LNCaP clone FGC (cell line): ENCODE data around the gene NID2.

Source experiments
- DNase-seq: peaks from one replicate; pipeline ENCODE4 v3.0.0-alpha.2; 2011; ENCODE audit warnings: low read depth
- H3K4me3 ChIP-seq: 2 replicates; pipeline ENCODE4 v1.5.1; 2011; ENCODE audit warnings: mild to moderate bottlenecking, low read depth, low read length, control low read depth
- TF ChIP-seq, protein P1 (sequence below): IDR thresholded peaks from 2 replicates; pipeline ENCODE4 v1.5.1; 2012; ENCODE audit warnings: mild to moderate bottlenecking; ENCODE audit not compliant: control insufficient read depth, insufficient read depth; ENCODE audit errors: extremely low read depth

NID2 gene

DNA sequence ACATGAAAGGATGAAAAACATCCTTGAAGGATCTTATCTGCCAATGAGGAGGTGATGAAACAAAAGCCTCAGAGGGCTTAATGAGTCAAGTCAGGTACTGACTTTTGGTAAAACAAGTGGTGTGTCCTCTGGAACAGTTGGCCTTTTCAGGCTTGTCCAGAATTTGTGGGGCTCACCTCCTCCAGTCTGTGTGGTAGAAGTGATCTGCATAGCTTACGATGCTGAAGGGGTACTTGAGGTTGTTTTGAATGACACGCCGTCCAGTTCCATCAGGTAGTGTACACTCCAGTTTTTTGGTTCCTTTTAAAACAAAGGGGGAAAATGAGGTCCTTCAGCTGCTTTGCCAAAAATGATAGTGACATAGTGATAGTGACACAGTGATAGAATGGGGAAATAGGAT lies 62.5 kb downstream of the NID2 start:
- DNase-seq = no peak
- TF ChIP-seq, protein P1, sequence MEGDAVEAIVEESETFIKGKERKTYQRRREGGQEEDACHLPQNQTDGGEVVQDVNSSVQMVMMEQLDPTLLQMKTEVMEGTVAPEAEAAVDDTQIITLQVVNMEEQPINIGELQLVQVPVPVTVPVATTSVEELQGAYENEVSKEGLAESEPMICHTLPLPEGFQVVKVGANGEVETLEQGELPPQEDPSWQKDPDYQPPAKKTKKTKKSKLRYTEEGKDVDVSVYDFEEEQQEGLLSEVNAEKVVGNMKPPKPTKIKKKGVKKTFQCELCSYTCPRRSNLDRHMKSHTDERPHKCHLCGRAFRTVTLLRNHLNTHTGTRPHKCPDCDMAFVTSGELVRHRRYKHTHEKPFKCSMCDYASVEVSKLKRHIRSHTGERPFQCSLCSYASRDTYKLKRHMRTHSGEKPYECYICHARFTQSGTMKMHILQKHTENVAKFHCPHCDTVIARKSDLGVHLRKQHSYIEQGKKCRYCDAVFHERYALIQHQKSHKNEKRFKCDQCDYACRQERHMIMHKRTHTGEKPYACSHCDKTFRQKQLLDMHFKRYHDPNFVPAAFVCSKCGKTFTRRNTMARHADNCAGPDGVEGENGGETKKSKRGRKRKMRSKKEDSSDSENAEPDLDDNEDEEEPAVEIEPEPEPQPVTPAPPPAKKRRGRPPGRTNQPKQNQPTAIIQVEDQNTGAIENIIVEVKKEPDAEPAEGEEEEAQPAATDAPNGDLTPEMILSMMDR = no peak
- H3K4me3 ChIP-seq = no peak overlapping the region

DNA sequence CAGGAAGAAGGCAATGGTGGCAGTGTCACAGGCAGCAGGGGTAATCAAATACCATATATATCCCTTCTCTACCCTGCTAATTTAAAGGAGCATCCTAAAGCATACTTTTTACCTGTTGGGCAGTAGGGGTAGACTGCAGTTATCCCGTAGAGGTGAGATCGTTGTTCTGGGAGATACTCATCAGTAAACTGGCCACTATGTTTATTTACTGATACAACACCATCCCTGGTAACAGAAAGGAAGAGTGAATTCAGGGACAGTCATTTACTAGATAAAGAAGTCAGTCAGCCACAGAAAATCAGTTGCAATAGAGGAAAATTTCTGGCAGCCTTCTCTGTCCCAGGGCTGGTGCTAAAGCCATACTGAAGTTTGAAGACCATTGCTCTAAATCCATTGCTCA lies 63.2 kb downstream of the NID2 start:
- TF ChIP-seq, protein P1 = no peak
- peak; percentile 61 for DNase-seq
- H3K4me3 ChIP-seq = no peak overlapping the region

DNA sequence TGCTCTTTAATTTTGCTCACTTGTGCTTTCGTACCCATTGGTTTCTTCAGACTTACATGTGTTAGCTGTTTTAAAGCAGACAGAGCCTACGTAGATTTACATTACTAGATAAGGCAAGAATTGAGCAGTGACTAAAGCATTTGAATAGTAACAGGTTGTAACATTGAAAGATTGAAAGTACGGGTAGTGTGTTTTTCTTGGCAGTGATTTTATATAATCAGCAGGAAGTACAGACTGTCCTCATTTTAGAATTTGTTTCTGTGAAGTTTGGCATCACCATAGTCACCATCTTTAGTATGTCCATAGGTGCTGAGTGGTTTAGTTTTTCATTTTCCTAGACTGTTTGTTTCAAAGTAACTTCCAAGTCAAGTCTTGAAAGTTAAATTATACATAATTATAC lies 65.5 kb downstream of the NID2 start:
- TF ChIP-seq, protein P1 = no peak

DNA sequence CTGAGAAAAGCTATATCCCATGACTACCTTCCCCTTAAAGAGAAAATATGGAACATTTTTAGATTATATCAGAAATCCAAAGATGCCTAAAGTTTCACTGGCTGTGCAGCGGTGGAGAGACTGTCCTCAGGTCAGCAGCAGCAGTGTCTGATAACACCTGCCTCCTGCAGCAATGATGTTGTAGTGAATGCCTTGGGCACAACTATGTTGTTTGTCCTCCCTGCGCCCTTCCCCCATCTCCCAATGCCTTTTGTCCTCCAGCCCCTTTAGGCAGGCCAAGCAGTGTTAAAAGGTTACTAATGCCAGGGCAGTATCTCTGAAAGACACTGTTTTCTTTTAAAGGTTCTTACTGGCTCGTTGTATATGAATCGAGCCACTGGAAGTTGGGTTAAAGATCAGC lies 66.3 kb downstream of the NID2 start:
- TF ChIP-seq, protein P1 = no peak
- no peak for DNase-seq
- no peak overlapping the region for H3K4me3 ChIP-seq

More for the DNA sequence above, 65.5 kb downstream of the NID2 start:
- peak; percentile 94 for DNase-seq
- H3K4me3 ChIP-seq = peak overlapping the region; percentile 18; the same call in 1 of the 2 replicates

DNA sequence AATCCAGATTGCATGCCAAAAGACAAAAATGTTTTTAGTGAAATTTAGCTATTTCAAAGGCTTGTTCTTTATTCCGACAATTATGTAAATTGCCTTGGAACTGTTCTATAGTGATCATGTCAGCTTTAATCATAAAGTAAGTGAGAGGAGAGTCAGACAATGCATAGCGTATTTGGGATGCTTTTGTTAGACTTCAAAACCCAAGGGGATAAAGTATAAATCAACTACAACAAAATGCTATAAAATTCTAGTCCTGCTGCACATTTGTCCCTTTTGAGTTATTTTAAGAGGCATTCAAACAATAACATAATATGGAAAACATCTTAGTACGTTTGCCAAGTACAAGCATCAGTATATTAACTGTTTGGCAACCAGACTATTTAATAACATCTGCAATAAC lies 68.2 kb downstream of the NID2 start:
- no peak for DNase-seq
- no peak overlapping the region for H3K4me3 ChIP-seq
- TF ChIP-seq, protein P1 = no peak

DNA sequence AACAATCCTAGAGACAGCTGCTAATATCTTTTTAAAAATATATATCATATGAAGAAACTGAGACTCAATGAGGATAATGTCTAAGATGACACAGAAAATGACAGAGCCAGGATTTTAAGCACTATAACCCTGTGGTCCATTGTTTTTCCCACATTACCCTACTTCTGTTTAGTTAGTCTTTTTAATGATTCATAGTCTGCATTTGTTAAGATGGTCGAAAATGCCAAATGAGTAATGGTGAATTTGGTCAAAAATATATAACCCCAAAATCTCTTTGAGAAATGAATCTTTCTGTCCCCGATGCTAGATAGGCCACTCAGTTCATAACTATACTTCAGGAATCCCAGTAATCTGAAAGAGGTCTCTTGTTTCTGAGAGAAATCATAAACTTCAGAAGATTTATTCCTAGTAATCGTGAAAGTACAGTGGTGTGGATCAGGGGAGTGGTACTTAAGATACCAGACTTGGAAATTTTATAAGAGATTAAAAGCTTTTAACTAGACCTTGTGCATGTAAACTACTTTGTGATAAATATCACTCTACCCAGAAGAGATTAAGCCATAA lies 68.8 kb downstream of the NID2 start:
- TF ChIP-seq, protein P1 = no peak
- H3K4me3 ChIP-seq = no peak overlapping the region
- DNase-seq = no peak

DNA sequence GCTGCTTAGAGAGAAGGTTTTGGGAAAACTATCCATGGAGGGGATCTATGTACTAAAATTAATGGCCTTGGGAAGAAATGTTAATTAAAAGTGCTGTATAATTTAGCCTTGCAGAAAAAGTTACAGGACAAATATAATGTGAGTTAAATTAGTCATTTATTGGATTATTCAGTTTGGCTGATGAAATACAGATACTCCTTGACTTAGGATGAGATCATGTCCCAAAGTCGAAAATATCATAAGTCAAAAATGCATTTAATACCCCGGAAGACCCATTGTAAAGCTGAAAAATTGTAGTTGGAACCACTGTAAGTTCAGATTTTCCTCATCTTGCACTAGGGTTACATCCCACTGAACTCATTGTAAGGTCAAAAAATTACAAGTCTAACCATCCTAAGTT lies 69.8 kb downstream of the NID2 start:
- no peak overlapping the region for H3K4me3 ChIP-seq
- TF ChIP-seq, protein P1 = no peak
- DNase-seq = no peak
